Activated B cell treated with CpG ODN at 0.5 μM for 24 hours (primary cell): ENCODE results near the gene C16orf96. TPM values are rescaled to one million over a fixed set of nuclear protein-coding genes. Genes with fewer than 3 reads are reported as not detected.

Experiments used
- ATAC-seq: fragments of 200-7000 bp; cut with Tn5 transposase; one replicate; pipeline ENCODE4 v1.10.0; 2021; ENCODE audit warnings: low read depth, mild to moderate bottlenecking, moderate library complexity
- CTCF ChIA-PET: fragments of 350-600 bp; sonication (Branson Sonifier 250); formaldehyde crosslinking; loops from one replicate; lab custom pipeline; 2021; ENCODE audit warnings: antibody characterized with exemption; lab: Charles Lee
- POLR2A ChIA-PET: fragments of 350-600 bp; sonication (Branson Sonifier 250); formaldehyde crosslinking; loops from one replicate; lab custom pipeline; 2021; ENCODE audit warnings: antibody characterized with exemption; lab: Charles Lee
- DNase-seq: peaks from one replicate; pipeline ENCODE4 v3.0.0; 2022
- H3K27ac Mint-ChIP-seq: one replicate; pipeline ENCODE4 v1.8.0; 2020; ENCODE audit warnings: mixed read lengths
- H3K27me3 Mint-ChIP-seq: one replicate; pipeline ENCODE4 v1.8.0; 2021; ENCODE audit warnings: mixed read lengths
- H3K36me3 Mint-ChIP-seq: one replicate; pipeline ENCODE4 v1.8.0; 2021; ENCODE audit warnings: low read depth, mixed read lengths
- H3K4me1 Mint-ChIP-seq: one replicate; pipeline ENCODE4 v1.8.0; 2021; ENCODE audit warnings: mixed read lengths
- H3K4me3 Mint-ChIP-seq: one replicate; pipeline ENCODE4 v1.8.0; 2020; ENCODE audit warnings: mild to moderate bottlenecking, mixed read lengths
- H3K9me3 Mint-ChIP-seq: one replicate; pipeline ENCODE4 v1.8.0; 2020; ENCODE audit warnings: mixed read lengths
- CTCF ChIP-seq: fragments of 200-600 bp; IDR thresholded peaks from one replicate; pipeline ENCODE4 v1.8.0; 2022; ENCODE audit warnings: antibody characterized with exemption, mild to moderate bottlenecking
- intact Hi-C: fragments of 100-400 bp; cut with micrococcal nuclease; formaldehyde crosslinking; loops from one replicate; pipeline ENCODE4 v1.15.1; 2024
- total RNA-seq: library from RNA; stranded (reverse); gene quantifications from 2 replicates; pipeline ENCODE4 v1.2.3, GENCODE V29; 2022

C16orf96 gene
- total RNA-seq, 1 donor from 2014 or later: 0.13 TPM

- intact Hi-C loops: no loop called here
- Mint-ChIP-seq H3K9me3 (no peaks in the 10 kb centered on the region), H3K4me1 (peaks cover 15% of the 10 kb centered on the region), H3K4me3 (no peak overlapping the region), H3K36me3 (peaks cover 3% of the 10 kb centered on the region), H3K27ac (no peak overlapping the region), H3K27me3 (no peaks in the 10 kb centered on the region)
- POLR2A ChIA-PET: interaction anchor here (1.3 kb wide), 1 partner anchor 18 kb away, joined by 3 read pairs; no protein-coding TSS in a partner anchor
- CTCF ChIA-PET: interaction anchor here (1.1 kb wide), 1 partner anchor 62 kb away, joined by 3 read pairs; no protein-coding TSS in a partner anchor
- no peak for DNase-seq
- TF ChIP-seq CTCF: no peak
- no peak for ATAC-seq
Observed at GRCh38 chr16:4523686-4524085, 32.5 kb upstream of the C16orf96 start.

- ATAC-seq (no peak), DNase-seq (no peak)
- intact Hi-C loops: no loop called here
- Mint-ChIP-seq H3K4me1 (peaks cover 23% of the 10 kb centered on the region), H3K9me3 (no peaks in the 10 kb centered on the region), H3K27ac (no peak overlapping the region), H3K4me3 (no peak overlapping the region), H3K27me3 (no peaks in the 10 kb centered on the region), H3K36me3 (peaks cover 3% of the 10 kb centered on the region)
- ChIA-PET CTCF (interaction anchor here (1.1 kb wide), 1 partner anchor 61 kb away, joined by 3 read pairs; no protein-coding TSS in a partner anchor), POLR2A (interaction anchor here (1.3 kb wide), 1 partner anchor 19 kb away, joined by 3 read pairs; no protein-coding TSS in a partner anchor)
- no peak for TF ChIP-seq CTCF
Observed at GRCh38 chr16:4524571-4524970, 31.6 kb upstream of the C16orf96 start.

- Mint-ChIP-seq H3K27me3 (no peaks in the 10 kb centered on the region), H3K27ac (no peak overlapping the region), H3K9me3 (no peaks in the 10 kb centered on the region), H3K4me1 (peaks cover 27% of the 10 kb centered on the region), H3K36me3 (peaks cover 3% of the 10 kb centered on the region), H3K4me3 (no peak overlapping the region)
- no peak for ATAC-seq
- intact Hi-C loops: no loop called here
- ChIA-PET POLR2A (no interaction called here), CTCF (no interaction called here)
- TF ChIP-seq CTCF: no peak
- no peak for DNase-seq
Observed at GRCh38 chr16:4525069-4525468, 31.1 kb upstream of the C16orf96 start.

GRCh38 chr16:4525634-4526277 lies 30.4 kb upstream of the C16orf96 start:
- H3K4me3 Mint-ChIP-seq: no peak overlapping the region
- ATAC-seq (no peak), DNase-seq (no peak)
- CTCF ChIA-PET: no interaction called here
- intact Hi-C loops: no loop called here
- H3K27ac Mint-ChIP-seq: no peak overlapping the region
- no peaks in the 10 kb centered on the region for H3K27me3 Mint-ChIP-seq
- TF ChIP-seq CTCF: no peak
- H3K4me1 Mint-ChIP-seq: peaks cover 27% of the 10 kb centered on the region
- H3K36me3 Mint-ChIP-seq: peaks cover 3% of the 10 kb centered on the region
- POLR2A ChIA-PET: interaction anchor here (1.1 kb wide), 1 partner anchor 20 kb away, joined by 3 read pairs; no protein-coding TSS in a partner anchor
- no peaks in the 10 kb centered on the region for H3K9me3 Mint-ChIP-seq
